Tibial nerve (tissue), 4 donors: ENCODE data around the gene OR6B2. TPM values are rescaled to one million over a fixed set of nuclear protein-coding genes. Genes with fewer than 3 reads are reported as not detected.

Source experiments
- DNase-seq, 2 donors: peaks; one replicate each; pipeline ENCODE4 v3.0.0-alpha.2; 2019; ENCODE audit warnings: low spot score in 2 of 2
- H3K27ac ChIP-seq, 4 donors: fragments of 200-600 bp; sonication (generic) in 3 of 4; one replicate each; pipeline ENCODE4 v1.5.1; 2017 to 2019; ENCODE audit warnings: mild to moderate bottlenecking in 1 of 4
- H3K27me3 ChIP-seq, 2 donors: fragments of 200-600 bp; sonication (generic) in 1 of 2; one replicate each; pipeline versions ENCODE4 v1.5.1 to v1.6.0; 2017 to 2019
- H3K36me3 ChIP-seq, 3 donors: fragments of 200-600 bp; sonication (generic); one replicate each; pipeline ENCODE4 v1.5.1; 2018 to 2019
- H3K4me1 ChIP-seq, 4 donors: fragments of 200-600 bp; sonication (generic) in 3 of 4; one replicate each; pipeline ENCODE4 v1.5.1; 2017 to 2019
- H3K4me3 ChIP-seq, 4 donors: fragments of 200-600 bp; sonication (generic) in 3 of 4; one replicate each; pipeline ENCODE4 v1.5.1; 2017 to 2019; ENCODE audit warnings: mild to moderate bottlenecking in 1 of 4, moderate library complexity in 1 of 4
- H3K9me3 ChIP-seq, 4 donors: fragments of 200-600 bp; sonication (generic) in 3 of 4; one replicate each; pipeline ENCODE4 v1.5.1; 2017 to 2019
- EP300 ChIP-seq, 2 donors: sonication (generic); formaldehyde crosslinking; IDR thresholded peaks; one replicate each; pipeline ENCODE4 v1.6.1; 2017; ENCODE audit warnings: antibody characterized with exemption in 2 of 2, mild to moderate bottlenecking in 1 of 2
- POLR2A ChIP-seq, 2 donors: fragments of 450-650 bp; IDR thresholded peaks; one replicate each; pipeline ENCODE4 v1.6.1; 2017; ENCODE audit warnings: antibody characterized with exemption in 2 of 2, mild to moderate bottlenecking in 2 of 2, moderate library complexity in 2 of 2
- WGBS, 2 donors: methylation state at CpG; one replicate each; pipeline ENCODE4 v1.1.5; 2018; 5-methylcytosine and 5-hydroxymethylcytosine counted together
- total RNA-seq, 4 donors: library from RNA; depleted of rRNA; stranded (reverse); fragments of >200 nt; gene quantifications; one replicate each; pipeline ENCODE4 v1.1.0, GENCODE V29; 2016
- TF ChIP-seq, protein P1 (sequence below), 5 experiments: fragments of 200-600 bp in 3 of 5; fragments of 450-650 bp in 2 of 5; sonication (generic) in 3 of 5; IDR thresholded peaks; one replicate each; pipeline ENCODE4 v1.5.1; 2016 to 2019; ENCODE audit warnings: antibody characterized with exemption in 5 of 5, mild to moderate bottlenecking in 3 of 5, moderate library complexity in 2 of 5

Gene OR6B2
- total RNA-seq, 4 donors from 2014 or later: 2.7 to 5.7 (median 3.1) TPM

DNA sequence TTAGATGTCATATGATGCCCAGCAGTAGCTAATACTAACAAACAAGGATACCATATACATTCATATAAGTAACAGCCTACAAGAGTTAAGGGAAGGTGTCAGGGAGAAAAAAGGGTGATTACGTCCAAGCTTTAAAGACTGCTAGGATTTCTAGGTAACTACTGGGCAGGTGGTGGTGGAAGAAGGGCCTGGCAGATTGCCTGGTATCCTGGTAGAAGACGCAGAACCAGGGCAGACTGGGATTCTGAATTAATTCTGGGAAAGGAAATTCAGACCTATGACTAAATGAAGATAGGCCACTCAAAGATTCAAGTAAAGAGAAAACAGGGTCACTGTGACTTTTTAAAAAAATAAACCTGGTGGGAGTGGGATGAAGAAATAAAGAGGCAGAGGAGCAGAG is 36.9 kb downstream of the OR6B2 start:
- DNase-seq: no peak
- Histone ChIP-seq H3K27me3 (no peaks in the 10 kb centered on the region), H3K36me3 (peaks cover 0 to 68% (median 10%) of the 10 kb centered on the region in 3 donors), H3K27ac (no peak overlapping the region), H3K9me3 (no peaks in the 10 kb centered on the region), H3K4me1 (peaks cover 0 to 9% (median 0%) of the 10 kb centered on the region in 4 donors), H3K4me3 (no peak overlapping the region)
- 89 to 92% methylated on average over 2 of the region's 2 CpGs for WGBS, 2 donors
- TF ChIP-seq EP300 (IDR thresholded peaks at IDR 0.05): no peak
- TF ChIP-seq POLR2A (IDR thresholded peaks at IDR 0.05): no peak
- TF ChIP-seq, protein P1, sequence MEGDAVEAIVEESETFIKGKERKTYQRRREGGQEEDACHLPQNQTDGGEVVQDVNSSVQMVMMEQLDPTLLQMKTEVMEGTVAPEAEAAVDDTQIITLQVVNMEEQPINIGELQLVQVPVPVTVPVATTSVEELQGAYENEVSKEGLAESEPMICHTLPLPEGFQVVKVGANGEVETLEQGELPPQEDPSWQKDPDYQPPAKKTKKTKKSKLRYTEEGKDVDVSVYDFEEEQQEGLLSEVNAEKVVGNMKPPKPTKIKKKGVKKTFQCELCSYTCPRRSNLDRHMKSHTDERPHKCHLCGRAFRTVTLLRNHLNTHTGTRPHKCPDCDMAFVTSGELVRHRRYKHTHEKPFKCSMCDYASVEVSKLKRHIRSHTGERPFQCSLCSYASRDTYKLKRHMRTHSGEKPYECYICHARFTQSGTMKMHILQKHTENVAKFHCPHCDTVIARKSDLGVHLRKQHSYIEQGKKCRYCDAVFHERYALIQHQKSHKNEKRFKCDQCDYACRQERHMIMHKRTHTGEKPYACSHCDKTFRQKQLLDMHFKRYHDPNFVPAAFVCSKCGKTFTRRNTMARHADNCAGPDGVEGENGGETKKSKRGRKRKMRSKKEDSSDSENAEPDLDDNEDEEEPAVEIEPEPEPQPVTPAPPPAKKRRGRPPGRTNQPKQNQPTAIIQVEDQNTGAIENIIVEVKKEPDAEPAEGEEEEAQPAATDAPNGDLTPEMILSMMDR (IDR thresholded peaks at IDR 0.05): no peak

DNA sequence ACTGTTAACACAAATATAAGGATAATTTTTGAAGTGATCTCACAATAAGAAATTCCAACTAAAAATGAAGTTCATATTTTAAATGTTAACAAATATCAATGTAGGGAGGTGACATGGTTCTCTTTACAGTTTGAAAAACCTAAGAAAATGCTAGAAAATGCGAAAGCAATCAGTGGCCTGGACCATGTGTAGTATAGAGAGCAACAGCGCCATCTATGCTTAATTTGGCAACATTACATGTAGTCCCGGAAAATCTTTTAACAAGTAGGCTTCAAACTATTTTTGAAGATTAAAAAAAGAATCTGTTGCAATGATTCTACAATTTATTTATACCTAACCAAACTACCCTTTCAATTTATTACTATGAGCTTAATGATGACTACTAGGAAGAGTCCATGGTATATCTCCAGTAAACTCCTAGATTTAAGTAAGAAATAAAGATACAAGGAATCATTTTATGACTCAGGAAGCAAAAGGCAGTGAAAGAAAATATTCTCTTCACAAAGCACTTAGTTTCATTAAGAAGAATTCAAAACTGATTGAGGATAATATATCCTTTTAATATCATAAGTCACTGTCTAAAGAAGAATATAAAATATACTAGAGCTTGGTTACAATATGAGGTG is 38.4 kb downstream of the OR6B2 start:
- TF ChIP-seq POLR2A (IDR thresholded peaks at IDR 0.05): no peak
- TF ChIP-seq, protein P1 (IDR thresholded peaks at IDR 0.05): peak; percentile 78 to 86 (median 82)
- Histone ChIP-seq H3K4me3 (no peak overlapping the region), H3K27me3 (no peaks in the 10 kb centered on the region), H3K36me3 (peaks cover 0 to 77% (median 10%) of the 10 kb centered on the region in 3 donors), H3K27ac (peak overlapping the region in 1 of 4 donors; percentile 63), H3K9me3 (no peaks in the 10 kb centered on the region), H3K4me1 (peaks cover 0 to 9% (median 0%) of the 10 kb centered on the region in 4 donors)
- 1% methylated on average over 3 of the region's 3 CpGs for WGBS, 2 donors
- DNase-seq: peak in 1 of 2 donors; percentile 69

DNA sequence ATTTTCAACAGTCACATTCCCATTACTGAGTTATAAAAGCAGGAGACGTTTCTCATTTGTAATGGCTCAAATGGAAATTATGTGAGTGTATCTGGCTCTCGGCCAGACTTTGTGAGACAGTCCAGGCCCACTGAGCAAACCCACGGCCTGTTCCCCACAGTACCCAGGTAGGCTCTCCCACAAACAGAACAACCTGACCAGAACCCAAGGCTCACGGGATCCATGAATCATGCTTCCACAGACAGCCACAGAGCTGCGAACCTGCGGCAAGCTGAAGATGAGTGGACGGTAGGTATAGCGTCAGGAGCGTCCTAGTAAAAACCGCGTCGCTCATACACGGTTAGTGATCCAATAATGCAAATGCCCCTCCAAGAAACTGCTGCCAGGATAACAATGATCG is 39.3 kb downstream of the OR6B2 start:
- Histone ChIP-seq H3K4me3 (no peak overlapping the region), H3K9me3 (no peaks in the 10 kb centered on the region), H3K27ac (peak overlapping the region in 1 of 4 donors; percentile 63), H3K36me3 (peaks cover 0 to 79% (median 10%) of the 10 kb centered on the region in 3 donors), H3K27me3 (no peaks in the 10 kb centered on the region), H3K4me1 (peaks cover 0 to 9% (median 0%) of the 10 kb centered on the region in 4 donors)
- no peak for TF ChIP-seq POLR2A (IDR thresholded peaks at IDR 0.05)
- TF ChIP-seq EP300 (IDR thresholded peaks at IDR 0.05): no peak
- TF ChIP-seq, protein P1 (IDR thresholded peaks at IDR 0.05): no peak
- no peak for DNase-seq
- 82% methylated on average over 14 of the region's 14 CpGs for WGBS, 2 donors

DNA sequence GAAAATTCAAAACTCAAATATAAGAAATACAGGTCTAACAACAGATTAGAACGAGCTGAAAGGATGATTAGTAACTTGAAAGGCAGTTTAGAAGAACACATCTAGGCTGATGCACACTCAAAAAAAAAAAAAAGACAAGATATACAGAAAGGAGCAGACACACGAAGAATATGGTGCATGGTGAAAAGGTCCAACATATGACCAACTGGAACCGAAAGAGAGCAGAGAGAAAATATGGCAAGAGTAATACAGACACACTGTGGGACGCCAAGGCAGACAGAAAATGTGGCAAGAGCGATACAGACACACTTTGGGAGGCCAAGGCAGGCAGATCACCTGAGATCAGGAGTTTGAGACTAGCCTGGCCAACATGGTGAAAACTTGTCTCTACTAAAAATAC is 44.9 kb downstream of the OR6B2 start:
- TF ChIP-seq, protein P1 (IDR thresholded peaks at IDR 0.05): no peak
- WGBS, 2 donors: 94 to 96% methylated on average over 5 of the region's 5 CpGs
- H3K4me1 ChIP-seq: no peaks in the 10 kb centered on the region
- H3K36me3 ChIP-seq: peaks cover 0 to 82% (median 14%) of the 10 kb centered on the region in 3 donors
- DNase-seq: no peak
- no peak overlapping the region for H3K27ac ChIP-seq
- H3K9me3 ChIP-seq: peaks cover 0 to 12% (median 3%) of the 10 kb centered on the region in 4 donors
- H3K27me3 ChIP-seq: no peaks in the 10 kb centered on the region
- no peak overlapping the region for H3K4me3 ChIP-seq

DNA sequence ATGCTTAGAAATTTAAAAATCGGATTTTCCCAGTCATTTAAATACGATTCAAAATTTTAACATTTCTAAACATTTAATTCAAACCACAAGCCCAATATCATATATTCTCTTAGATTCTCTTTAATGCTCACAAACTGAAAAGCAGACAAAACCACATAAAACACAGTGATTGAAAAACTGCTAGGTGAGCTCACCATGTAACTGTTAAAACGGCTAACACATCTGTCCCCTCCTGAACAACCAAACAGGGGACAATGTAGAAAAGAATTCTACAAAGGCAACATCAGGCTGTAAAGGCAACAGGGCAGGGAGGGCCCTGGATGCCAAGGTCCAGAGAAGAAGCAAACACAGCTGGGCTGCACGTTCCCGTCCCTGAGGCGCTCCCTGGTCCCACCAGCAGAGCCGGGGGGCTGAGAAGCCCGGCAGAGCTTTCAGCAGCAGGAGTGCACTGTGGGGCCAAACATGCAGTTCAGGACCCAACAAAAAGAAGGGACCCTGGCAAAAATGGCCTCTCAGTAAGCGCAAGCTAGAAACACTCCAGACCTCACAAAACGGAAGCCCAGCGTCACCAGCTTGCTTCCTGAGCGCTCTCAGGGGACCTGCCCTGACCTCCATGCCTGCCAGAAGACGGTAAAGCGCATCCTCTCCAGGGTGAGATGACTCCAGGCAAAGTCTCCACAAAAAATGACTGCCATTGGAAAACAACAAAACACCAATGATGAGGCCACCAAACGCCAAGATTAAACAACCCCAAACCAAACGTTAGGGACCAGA is 45.6 kb downstream of the OR6B2 start:
- Histone ChIP-seq H3K36me3 (peaks cover 0 to 82% (median 10%) of the 10 kb centered on the region in 3 donors), H3K4me1 (no peaks in the 10 kb centered on the region), H3K9me3 (peaks cover 0 to 12% (median 3%) of the 10 kb centered on the region in 4 donors), H3K27ac (no peak overlapping the region), H3K4me3 (no peak overlapping the region), H3K27me3 (no peaks in the 10 kb centered on the region)
- no peak for DNase-seq
- TF ChIP-seq, protein P1 (IDR thresholded peaks at IDR 0.05): no peak
- no peak for TF ChIP-seq EP300 (IDR thresholded peaks at IDR 0.05)
- no peak for TF ChIP-seq POLR2A (IDR thresholded peaks at IDR 0.05)
- 93 to 98% methylated on average over 16 of the region's 16 CpGs for WGBS, 2 donors
